A549 (cell line): ENCODE results near the gene RBM6. TPM values are rescaled to one million over a fixed set of nuclear protein-coding genes. Genes with fewer than 3 reads are reported as not detected.

Experiments used
- ATAC-seq, 2 experiments: fragments of 200-7000 bp in 1 of 2; fragments of >200 bp in 1 of 2; cut with Nextera tagmentation in 1 of 2; cut with Tn5 transposase in 1 of 2; 3 replicates each; pipeline versions ENCODE4 v1.8.0 to v1.9.1; 2018 to 2020; ENCODE audit warnings: mild to moderate bottlenecking in 1 of 2, moderate library complexity in 1 of 2
- CTCF ChIA-PET: fragments of 300-600 bp; sonication (Branson Sonifier 250); formaldehyde crosslinking; extraction: SDS; loops from one replicate; lab custom pipeline; 2021; ENCODE audit warnings: antibody characterized with exemption, inconsistent platforms; lab: Yijun Ruan, JAX
- POLR2A ChIA-PET: fragments of 350-600 bp; formaldehyde crosslinking; extraction: SDS; loops from one replicate; lab custom pipeline; 2021; ENCODE audit warnings: antibody characterized with exemption, inconsistent platforms; lab: Yijun Ruan, JAX
- DNase-seq, 2 experiments: peaks; one replicate each; pipeline versions ENCODE4 v3.0.0 to v3.0.0-alpha.2; 2011 to 2016; ENCODE audit warnings: low read depth in 1 of 2, low spot score in 1 of 2
- FAIRE-seq: peaks from 2 replicates; lab custom pipeline; 2011; peaks lifted over from hg19 to GRCh38; lab: Jason Lieb, UNC
- H3K27ac ChIP-seq, 2 experiments: fragments of >200 bp; sonication (Bioruptor Twin); formaldehyde crosslinking; 3 replicates each; pipeline ENCODE4 v1.5.1; 2016 to 2017
- H3K4me1 ChIP-seq: fragments of >200 bp; sonication (Bioruptor Twin); formaldehyde crosslinking; 3 replicates; pipeline ENCODE4 v1.6.1; 2016
- H3K4me2 ChIP-seq: fragments of >200 bp; sonication (Bioruptor Twin); formaldehyde crosslinking; 3 replicates; pipeline ENCODE4 v1.6.1; 2016
- H3K4me3 ChIP-seq: fragments of >200 bp; sonication (Bioruptor Twin); formaldehyde crosslinking; 3 replicates; pipeline ENCODE4 v1.5.1; 2016
- H3K9me3 ChIP-seq: fragments of >200 bp; sonication (Bioruptor Twin); formaldehyde crosslinking; 3 replicates; pipeline ENCODE4 v1.6.1; 2016
- ATOH8 ChIP-seq: fragments of 250-450 bp; sonication (Bioruptor Pico); IDR thresholded peaks from 2 replicates; pipeline ENCODE4 v1.5.0; 2020; ENCODE audit warnings: low read depth, mild to moderate bottlenecking, moderate library complexity
- BHLHE40 ChIP-seq: IDR thresholded peaks from 2 replicates; pipeline ENCODE4 v1.6.1; 2012; ENCODE audit warnings: low read depth, low read length, inconsistent platforms
- CBX2 ChIP-seq: fragments of 200-600 bp; sonication (generic); IDR thresholded peaks from 2 replicates; pipeline ENCODE4 v1.6.1; 2016; ENCODE audit warnings: low read depth, mild to moderate bottlenecking, borderline replicate concordance
- CEBPB ChIP-seq, 2 experiments: fragments of >200 bp in 1 of 2; sonication (Bioruptor Twin) in 1 of 2; formaldehyde crosslinking in 1 of 2; IDR thresholded peaks; 2 replicates each; pipeline ENCODE4 v1.6.1; 2012 to 2016
- CTCF ChIP-seq: fragments of >200 bp; sonication (Bioruptor Twin); formaldehyde crosslinking; IDR thresholded peaks from 3 replicates; pipeline ENCODE4 v1.5.1; 2016
- EHMT2 ChIP-seq: fragments of 200-600 bp; sonication (generic); IDR thresholded peaks from 2 replicates; pipeline ENCODE4 v1.6.1; 2016; ENCODE audit warnings: antibody characterized with exemption, low read depth, mild to moderate bottlenecking, moderate library complexity
- EP300 ChIP-seq, 2 experiments: fragments of >200 bp; sonication (Bioruptor Twin); formaldehyde crosslinking; IDR thresholded peaks; 2 replicates in 1 of 2; 3 replicates in 1 of 2; pipeline ENCODE4 v1.6.1; 2016 to 2017
- FOSB ChIP-seq: fragments of 250-450 bp; sonication (Bioruptor Pico); IDR thresholded peaks from 2 replicates; pipeline ENCODE4 v1.5.0; 2020; ENCODE audit warnings: mild to moderate bottlenecking, moderate library complexity
- FOSL2 ChIP-seq, 2 experiments: fragments of 450-650 bp in 1 of 2; fragments of >200 bp in 1 of 2; sonication (Bioruptor Twin) in 1 of 2; formaldehyde crosslinking; IDR thresholded peaks; 2 replicates each; pipeline versions ENCODE4 v1.5.0 to v1.6.1; 2016 to 2020; ENCODE audit warnings: mild to moderate bottlenecking in 1 of 2, moderate library complexity in 1 of 2
- HES2 ChIP-seq: fragments of >200 bp; sonication (Bioruptor Twin); formaldehyde crosslinking; IDR thresholded peaks from 2 replicates; pipeline ENCODE4 v1.6.1; 2016
- HOXB13 ChIP-seq: fragments of 250-450 bp; sonication (Bioruptor Pico); IDR thresholded peaks from 2 replicates; pipeline ENCODE4 v1.5.0; 2020; ENCODE audit warnings: low read depth, mild to moderate bottlenecking, moderate library complexity
- JUN ChIP-seq, 2 experiments: fragments of >200 bp; sonication (Bioruptor Twin); formaldehyde crosslinking; IDR thresholded peaks; 2 replicates in 1 of 2; 3 replicates in 1 of 2; pipeline ENCODE4 v1.6.1; 2016 to 2017
- JUNB ChIP-seq: fragments of >200 bp; sonication (Bioruptor Twin); formaldehyde crosslinking; IDR thresholded peaks from 2 replicates; pipeline ENCODE4 v1.6.1; 2016
- KDM5A ChIP-seq: fragments of 200-600 bp; sonication (generic); IDR thresholded peaks from 2 replicates; pipeline ENCODE4 v1.6.1; 2016; ENCODE audit warnings: antibody characterized with exemption, mild to moderate bottlenecking
- MAX ChIP-seq: IDR thresholded peaks from 2 replicates; pipeline ENCODE4 v1.6.1; 2012
- MYC ChIP-seq: IDR thresholded peaks from 2 replicates; pipeline ENCODE4 v1.6.1; 2012; ENCODE audit warnings: mild to moderate bottlenecking, inconsistent platforms, low read length, improper control_type of control experiment, borderline replicate concordance
- NR3C1 ChIP-seq: fragments of >200 bp; sonication (Bioruptor Twin); formaldehyde crosslinking; IDR thresholded peaks from 3 replicates; pipeline ENCODE4 v1.6.1; 2017
- PBX3 ChIP-seq: IDR thresholded peaks from 2 replicates; pipeline ENCODE4 v1.6.1; 2012
- POLR2A ChIP-seq: IDR thresholded peaks from 2 replicates; pipeline ENCODE4 v1.6.1; 2012; ENCODE audit warnings: mild to moderate bottlenecking, low read length
- POLR2AphosphoS2 ChIP-seq: conservative IDR thresholded peaks from 2 replicates; pipeline ENCODE4 v1.6.1; 2012; ENCODE audit warnings: low read length, improper control_type of control experiment, inconsistent platforms
- RAD21 ChIP-seq, 2 experiments: fragments of >200 bp in 1 of 2; sonication (Bioruptor Twin) in 1 of 2; formaldehyde crosslinking in 1 of 2; IDR thresholded peaks in 1 of 2; conservative IDR thresholded peaks in 1 of 2; 2 replicates in 1 of 2; 3 replicates in 1 of 2; pipeline ENCODE4 v1.6.1; 2012 to 2018; ENCODE audit warnings: inconsistent platforms in 1 of 2
- RARB ChIP-seq: fragments of 250-450 bp; sonication (Bioruptor Pico); IDR thresholded peaks from 2 replicates; pipeline ENCODE4 v1.8.0; 2021; ENCODE audit warnings: mild to moderate bottlenecking, moderate library complexity
- RCOR1 ChIP-seq: fragments of 150-350 bp; IDR thresholded peaks from 2 replicates; pipeline ENCODE4 v1.6.1; 2014; ENCODE audit warnings: antibody characterized with exemption, low read length, low read depth
- REST ChIP-seq: fragments of 200-600 bp; sonication (generic); IDR thresholded peaks from 2 replicates; pipeline ENCODE4 v1.6.1; 2016; ENCODE audit warnings: antibody characterized with exemption, mild to moderate bottlenecking, moderate library complexity
- RFX5 ChIP-seq: fragments of 450-650 bp; IDR thresholded peaks from 2 replicates; pipeline ENCODE4 v1.7.1; 2014; ENCODE audit warnings: antibody characterized with exemption, mild to moderate bottlenecking, moderate library complexity
- SREBF2 ChIP-seq: fragments of 450-650 bp; IDR thresholded peaks from 2 replicates; pipeline ENCODE4 v1.6.1; 2014; ENCODE audit warnings: mild to moderate bottlenecking, moderate library complexity
- USF2 ChIP-seq: fragments of 450-650 bp; IDR thresholded peaks from 2 replicates; pipeline ENCODE4 v1.6.1; 2014; ENCODE audit warnings: antibody characterized with exemption
- ZC3H11A ChIP-seq: fragments of 450-650 bp; IDR thresholded peaks from 2 replicates; pipeline ENCODE4 v1.6.1; 2014; ENCODE audit warnings: antibody characterized with exemption, mild to moderate bottlenecking
- ZFP36 ChIP-seq: fragments of 450-650 bp; IDR thresholded peaks from 2 replicates; pipeline ENCODE4 v1.6.1; 2014; ENCODE audit warnings: borderline replicate concordance; ENCODE audit not compliant: partially characterized antibody
- WGBS: methylation state at CpG from one replicate; pipeline ENCODE4 v1.1.6; 2017; ENCODE audit errors: missing lambda C conversion rate; 5-methylcytosine and 5-hydroxymethylcytosine counted together
- polyA plus RNA-seq, 4 experiments: library from polyadenylated mRNA; depleted of rRNA in 3 of 4; stranded (reverse); fragments of >200 nt; fragmentation: RNase III in 1 of 4; extraction: RNeasy Plus Mini Kit Qiagen cat#74134 plus additional on column Dnase treatment in 1 of 4; gene quantifications; 2 replicates in 3 of 4; 3 replicates in 1 of 4; pipeline ENCODE4 v1.2.3, GENCODE V29; 2011 to 2017

Gene RBM6
- polyA plus RNA-seq, 2 of the 4 experiments (the other 2 are of a cell fraction) = 40.4 to 44.2 TPM

- 89% methylated on average over 2 of the region's 3 CpGs for WGBS
- H3K4me3 ChIP-seq = no peak overlapping the region
- DNase-seq (no peak), FAIRE-seq (no peak), ATAC-seq (no peak)
- peaks cover 8% of the 10 kb centered on the region; the same call in 1 of the 3 replicates for H3K4me1 ChIP-seq
- TF ChIP-seq POLR2AphosphoS2 (no peak), RAD21 (conservative IDR thresholded peaks at IDR 0.05 in 1 of 2, IDR thresholded peaks at IDR 0.05 in 1 of 2) (no peak), CBX2 (no peak), MYC (no peak), EP300 (IDR thresholded peaks at IDR 0.05) (no peak), FOSL2 (IDR thresholded peaks at IDR 0.05) (no peak), FOSL2 (CRISPR knock-in tag; IDR thresholded peaks at IDR 0.05) (no peak), ZC3H11A (no peak), BHLHE40 (no peak), JUN (IDR thresholded peaks at IDR 0.05) (no peak), HES2 (no peak), RFX5 (no peak), MAX (no peak), HOXB13 (CRISPR knock-in tag) (no peak), SREBF2 (no peak), PBX3 (no peak), RARB (CRISPR knock-in tag) (no peak), USF2 (no peak), KDM5A (no peak)
- H3K27ac ChIP-seq = no peak overlapping the region
- CTCF ChIA-PET = interaction anchor here (0.7 to 8.0 kb wide), 12 partner anchors 7 to 105 kb away, joined by 3 to 240 read pairs (median 9); partner anchors contain the start of gene GNAT1
- POLR2A ChIA-PET = no interaction called here
- no peaks in the 10 kb centered on the region for H3K9me3 ChIP-seq
- no peak overlapping the region for H3K4me2 ChIP-seq
These were observed 179.8 kb downstream of the RBM6 start for GRCh38 chr3:50119786-50120185.

GRCh38 chr3:50120364-50121071, 180.6 kb downstream of the RBM6 start:
- no peak for ATAC-seq
- 93% methylated on average over 8 of the region's 10 CpGs for WGBS
- no peak for DNase-seq
- ChIA-PET CTCF (interaction anchor here (0.6 to 8.0 kb wide), 21 partner anchors 8 to 150 kb away, joined by 3 to 240 read pairs (median 6); partner anchors contain the start of gene GNAT1), POLR2A (no interaction called here)
- no peak for FAIRE-seq
- no peak for TF ChIP-seq JUNB
- no peak for TF ChIP-seq CEBPB (IDR thresholded peaks at IDR 0.05)
- TF ChIP-seq EHMT2 = no peak
- TF ChIP-seq NR3C1 = no peak
- no peak for TF ChIP-seq ZFP36
- no peak for TF ChIP-seq POLR2A
- TF ChIP-seq REST = no peak
- TF ChIP-seq CTCF = no peak
- no peak for TF ChIP-seq FOSB (CRISPR knock-in tag)
- no peak for TF ChIP-seq ATOH8 (CRISPR knock-in tag)
- no peak for TF ChIP-seq RCOR1
- H3K4me1 ChIP-seq = peaks cover 10% of the 10 kb centered on the region; the same call in 2 of the 3 replicates
- H3K27ac ChIP-seq = no peak overlapping the region
- no peaks in the 10 kb centered on the region for H3K9me3 ChIP-seq
- H3K4me2 ChIP-seq = no peak overlapping the region
- H3K4me3 ChIP-seq = no peak overlapping the region
